ENCODE measurements around the gene PRUNE2. TPM values are rescaled to one million over a fixed set of nuclear protein-coding genes. Genes with fewer than 3 reads are reported as not detected.

PRUNE2 gene
- total RNA-seq, 1 experiment from 2014 or later = 0.59 TPM

DNA sequence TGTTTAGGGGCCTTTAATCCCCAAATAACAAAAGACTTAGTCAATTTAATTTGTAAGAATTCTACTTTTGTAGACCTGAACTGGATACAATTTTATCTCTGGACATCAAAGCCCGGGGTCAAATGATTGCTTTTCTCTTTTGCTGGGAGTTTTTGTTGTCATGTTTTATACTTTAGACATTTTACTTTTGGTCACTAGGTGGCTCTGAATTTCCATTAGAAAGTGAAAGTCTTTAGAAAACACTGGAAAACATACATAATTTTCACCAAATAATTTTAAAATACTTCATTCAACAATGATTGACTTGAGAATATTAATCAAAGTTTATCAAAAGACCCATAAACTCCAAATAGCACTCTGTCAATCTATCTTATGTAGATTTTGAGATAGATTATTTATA is 144.5 kb downstream of the PRUNE2 start:
- no peak for ATAC-seq
- Histone ChIP-seq H3K9ac (ENCODE audit: low read length) (no peak overlapping the region), H3K27me3 (ENCODE audit: insufficient read depth, low read length) (no peaks in the 10 kb centered on the region; the same call in 1 of the 2 replicates), H3K36me3 (ENCODE audit: control insufficient read depth in 1 of 2, insufficient read depth in 2 of 2, low read length in 2 of 2) (no peaks in the 10 kb centered on the region), H3K27ac (ENCODE audit: low read depth, low read length) (no peak overlapping the region), H3K9me2 (ENCODE audit: insufficient read depth) (no peaks in the 10 kb centered on the region), H3K4me2 (ENCODE audit: low read length) (no peak overlapping the region), H3K4me3 (replicated peaks in 1 of 2; ENCODE audit: low read depth in 1 of 2, low read length in 2 of 2) (no peak overlapping the region), H3K79me2 (ENCODE audit: insufficient read depth, low read length) (no peaks in the 10 kb centered on the region), H3K4me1 (ENCODE audit: control insufficient read depth in 1 of 2, insufficient read depth in 2 of 2, low read length in 2 of 2) (no peaks in the 10 kb centered on the region), H4K20me1 (ENCODE audit: insufficient read depth) (no peaks in the 10 kb centered on the region), H2AFZ (ENCODE audit: low read depth, low read length, poor library complexity, severe bottlenecking) (no peak overlapping the region), H3K9me3 (ENCODE audit: control insufficient read depth in 1 of 2, insufficient read depth in 1 of 2, low read depth in 1 of 2, low read length in 2 of 2) (no peaks in the 10 kb centered on the region)
- ChIA-PET RAD21 (ENCODE audit: low non-redundant PET in 1 of 2, low total read pairs in 2 of 2, uncharacterized antibody in 2 of 2, unreplicated experiment in 2 of 2) (no interaction called here), POLR2A (no interaction called here), CTCF (interaction anchor here (1.0 to 1.4 kb wide), 3 partner anchors 11 to 235 kb away, joined by 3 to 8 read pairs (median 3); no protein-coding TSS in a partner anchor)
- intact Hi-C loops (cut with micrococcal nuclease) = loop anchor here (5.0 kb wide), 1 partner anchor 391 kb away; no protein-coding TSS in a partner anchor
- peak; percentile 52 for TF ChIP-seq RAD21 (IDR thresholded peaks at IDR 0.05; ENCODE audit: low read depth)
- no peak for TF ChIP-seq SIN3A (IDR thresholded peaks at IDR 0.05; ENCODE audit: low read depth)
- peak; percentile 26 to 42 (median 29); a peak in 4 of 6 replicates for TF ChIP-seq CTCF (IDR thresholded peaks at IDR 0.05 in 2 of 3, conservative IDR thresholded peaks at IDR 0.05 in 1 of 3; ENCODE audit: borderline replicate concordance in 1 of 3, insufficient read depth in 1 of 3, low read depth in 2 of 3, low read length in 2 of 3)
- TF ChIP-seq POLR2A (IDR thresholded peaks at IDR 0.05; ENCODE audit: borderline replicate concordance, extremely low read depth, insufficient read depth, insufficient read length) = no peak
- TF ChIP-seq YY1 (IDR thresholded peaks at IDR 0.05; ENCODE audit: extremely low read depth, insufficient replicate concordance, low read depth, low read length) = no peak
- no peak for TF ChIP-seq EZH2 (IDR thresholded peaks at IDR 0.05)
- TF ChIP-seq ATF3 (IDR thresholded peaks at IDR 0.05) = no peak
- TF ChIP-seq ELF1 (IDR thresholded peaks at IDR 0.05; ENCODE audit: borderline replicate concordance, low read depth) = no peak
- no peak for TF ChIP-seq JUND (IDR thresholded peaks at IDR 0.05)
- no peak for TF ChIP-seq SRF (IDR thresholded peaks at IDR 0.05; ENCODE audit: low read depth)
- TF ChIP-seq FOSL1 (IDR thresholded peaks at IDR 0.05; ENCODE audit: low read depth) = no peak
- no peak for TF ChIP-seq CEBPB (IDR thresholded peaks at IDR 0.05; ENCODE audit: low read depth)
- TF ChIP-seq ZNF274 (IDR thresholded peaks at IDR 0.05; ENCODE audit: low read depth, low read length) = no peak
- no peak for TF ChIP-seq SP1 (IDR thresholded peaks at IDR 0.05; ENCODE audit: low read depth)
- DNase-seq (ENCODE audit: low read depth, low spot score) = no peak
- no TSS peak for BruUV-seq (replicated peaks)

Data from HCT116 (cell line).